SK-N-SH (cell line): Measurements from ENCODE around the gene CUL9. TPM values are rescaled to one million over a fixed set of nuclear protein-coding genes. Genes with fewer than 3 reads are reported as not detected.

Experiments used
- CTCF ChIA-PET: fragments of 300-600, 350-600 bp; formaldehyde crosslinking; extraction: SDS; loops from one replicate; lab custom pipeline; 2021; lab: Yijun Ruan, JAX
- POLR2A ChIA-PET: fragments of 350-600 bp; sonication (Branson Sonifier 250); formaldehyde crosslinking; extraction: SDS; loops from one replicate; lab custom pipeline; 2020; ENCODE audit warnings: antibody characterized with exemption, inconsistent platforms; lab: Yijun Ruan, JAX
- DNase-seq: peaks from one replicate; pipeline ENCODE4 v3.0.0; 2012
- H2AFZ ChIP-seq: fragments of 200-600 bp; sonication (generic); 2 replicates; pipeline ENCODE4 v1.8.1; 2016; ENCODE audit warnings: antibody characterized with exemption, mild to moderate bottlenecking, low read depth
- H3F3A ChIP-seq: fragments of 200-600 bp; sonication (generic); replicated peaks from 2 replicates; pipeline ENCODE3; 2016; ENCODE audit warnings: antibody characterized with exemption, mild to moderate bottlenecking; ENCODE audit not compliant: insufficient read depth
- H3K27ac ChIP-seq, 2 experiments: fragments of 200-500 bp in 1 of 2; fragments of 200-600 bp in 1 of 2; sonication (Bioruptor generic) in 1 of 2; sonication (generic), shearing (Covaris generic) in 1 of 2; 2 replicates each; pipeline versions ENCODE4 v1.5.1 to v1.6.1; 2014 to 2016; ENCODE audit warnings: low read depth in 2 of 2, inconsistent platforms in 1 of 2, low read length in 1 of 2, mild to moderate bottlenecking in 1 of 2, mixed read lengths in 1 of 2
- H3K27me3 ChIP-seq: fragments of 200-600 bp; sonication (generic), shearing (Covaris generic); 2 replicates; pipeline ENCODE4 v1.6.1; 2016; ENCODE audit warnings: mixed run types; ENCODE audit not compliant: insufficient read depth
- H3K36me3 ChIP-seq, 2 experiments: fragments of 200-500 bp in 1 of 2; fragments of 200-600 bp in 1 of 2; sonication (Bioruptor generic) in 1 of 2; sonication (generic) in 1 of 2; replicated peaks in 1 of 2; 2 replicates each; pipeline versions ENCODE3 to v1.5.1; 2014 to 2016; ENCODE audit warnings: low read length in 1 of 2, mild to moderate bottlenecking in 1 of 2; ENCODE audit not compliant: insufficient read depth in 2 of 2, control insufficient read depth in 1 of 2
- H3K4me1 ChIP-seq, 2 experiments: fragments of 200-500 bp in 1 of 2; fragments of 200-600 bp in 1 of 2; sonication (Bioruptor generic) in 1 of 2; sonication (generic), shearing (Covaris generic) in 1 of 2; 2 replicates each; pipeline versions ENCODE4 v1.5.1 to v1.6.1; 2014 to 2016; ENCODE audit warnings: low read depth in 1 of 2, low read length in 1 of 2, mixed run types in 1 of 2; ENCODE audit not compliant: insufficient read depth in 2 of 2, control insufficient read depth in 1 of 2
- H3K4me2 ChIP-seq: fragments of 200-600 bp; sonication (generic), shearing (Covaris generic); 2 replicates; pipeline ENCODE4 v1.6.1; 2017; ENCODE audit warnings: mixed run types
- H3K4me3 ChIP-seq, 2 experiments: fragments of 200-500 bp in 1 of 2; fragments of 200-600 bp in 1 of 2; sonication (Bioruptor generic) in 1 of 2; sonication (generic), shearing (Covaris generic) in 1 of 2; 2 replicates each; pipeline versions ENCODE4 v1.5.1 to v1.8.1; 2014 to 2016; ENCODE audit warnings: low read depth in 2 of 2, inconsistent platforms in 1 of 2, low read length in 1 of 2, mild to moderate bottlenecking in 1 of 2, mixed read lengths in 1 of 2, moderate library complexity in 1 of 2
- H3K79me2 ChIP-seq: fragments of 200-600 bp; sonication (generic); 2 replicates; pipeline ENCODE4 v1.8.1; 2017; ENCODE audit warnings: mild to moderate bottlenecking; ENCODE audit not compliant: insufficient read depth
- H3K9ac ChIP-seq: fragments of 200-600 bp; sonication (generic); 2 replicates; pipeline ENCODE4 v1.6.1; 2017; ENCODE audit warnings: mixed run types
- H3K9me2 ChIP-seq: fragments of 200-600 bp; sonication (generic); 2 replicates; pipeline ENCODE4 v1.6.1; 2017; ENCODE audit warnings: mixed run types
- H3K9me3 ChIP-seq: fragments of 200-600 bp; sonication (generic); 2 replicates; pipeline ENCODE4 v1.6.1; 2017; ENCODE audit warnings: mixed run types, mild to moderate bottlenecking, moderate library complexity
- H4K20me1 ChIP-seq: fragments of 200-600 bp; sonication (generic); 2 replicates; pipeline ENCODE4 v1.6.1; 2017; ENCODE audit warnings: mild to moderate bottlenecking, mixed run types; ENCODE audit not compliant: insufficient read depth
- ELF1 ChIP-seq: IDR thresholded peaks from 2 replicates; pipeline ENCODE4 v1.4.0; 2012
- EZH2phosphoT487 ChIP-seq: fragments of 200-600 bp; sonication (generic); IDR thresholded peaks from 2 replicates; pipeline ENCODE4 v1.6.1; 2017; ENCODE audit warnings: low read depth, mixed run types, mild to moderate bottlenecking, antibody characterized with exemption, moderate library complexity, borderline replicate concordance
- FOSL2 ChIP-seq: IDR thresholded peaks from 2 replicates; pipeline ENCODE4 v1.4.0; 2012; ENCODE audit warnings: low read depth, mild to moderate bottlenecking, moderate library complexity, borderline replicate concordance
- FOXM1 ChIP-seq: IDR thresholded peaks from 2 replicates; pipeline ENCODE4 v1.4.0; 2012; ENCODE audit warnings: low read depth, mild to moderate bottlenecking
- GATA2 ChIP-seq: sonication (generic); formaldehyde crosslinking; IDR thresholded peaks from 2 replicates; pipeline ENCODE4 v1.5.0; 2020; ENCODE audit warnings: mild to moderate bottlenecking, missing genetic modification reagents
- MEF2A ChIP-seq: IDR thresholded peaks from 2 replicates; pipeline ENCODE4 v1.4.0; 2012; ENCODE audit warnings: low read depth, borderline replicate concordance
- RAD21 ChIP-seq: IDR thresholded peaks from 2 replicates; pipeline ENCODE4 v1.6.1; 2012; ENCODE audit warnings: mild to moderate bottlenecking, low read length
- RCOR1 ChIP-seq: fragments of 150-350 bp; IDR thresholded peaks from 2 replicates; pipeline ENCODE4 v1.6.1; 2017; ENCODE audit warnings: antibody characterized with exemption, low read length
- TCF12 ChIP-seq: IDR thresholded peaks from 2 replicates; pipeline ENCODE4 v1.4.0; 2012
- ZBTB33 ChIP-seq: IDR thresholded peaks from 2 replicates; pipeline ENCODE4 v1.4.0; 2012; ENCODE audit warnings: low read depth, borderline replicate concordance
- WGBS: methylation state at CpG from one replicate; pipeline ENCODE4 v1.1.6; 2017; ENCODE audit warnings: low lambda C conversion rate; 5-methylcytosine and 5-hydroxymethylcytosine counted together
- polyA plus RNA-seq, 3 experiments: library from polyadenylated mRNA; depleted of rRNA; stranded (reverse); fragments of >200 nt; gene quantifications; 2 replicates each; pipeline ENCODE4 v1.2.3, GENCODE V29; 2012
- TF ChIP-seq, protein P1 (sequence below): IDR thresholded peaks from 2 replicates; pipeline ENCODE4; 2012
- TF ChIP-seq, protein P2 (sequence below): IDR thresholded peaks from 2 replicates; pipeline ENCODE4 v1.4.0; 2012; ENCODE audit warnings: low read depth

The CUL9 gene
- polyA plus RNA-seq, 1 of the 3 experiments (the other 2 are of a cell fraction): 37.7 TPM

GRCh38 chr6:43150051-43150751 is 31.8 kb upstream of the CUL9 start:
- no peak for DNase-seq
- Histone ChIP-seq H3K9me3 (no peaks in the 10 kb centered on the region), H3K79me2 (no peaks in the 10 kb centered on the region), H4K20me1 (no peaks in the 10 kb centered on the region), H3K4me3 (no peak overlapping the region), H3F3A (peaks cover 6% of the 10 kb centered on the region), H3K9ac (no peak overlapping the region), H3K27ac (peak overlapping the region in 1 of 2 experiments; percentile 34; a peak in 1 of 4 replicates), H3K36me3 (peaks cover 11 to 16% of the 10 kb centered on the region in 2 experiments), H3K4me2 (no peak overlapping the region), H3K4me1 (no peaks in the 10 kb centered on the region), H3K27me3 (no peaks in the 10 kb centered on the region), H3K9me2 (no peaks in the 10 kb centered on the region), H2AFZ (no peak overlapping the region)
- TF ChIP-seq MEF2A (no peak), FOSL2 (no peak)
- ChIA-PET CTCF (interaction anchor here (0.9 to 1.7 kb wide), 3 partner anchors 20 to 249 kb away, joined by 3 to 7 read pairs (median 4); no protein-coding TSS in a partner anchor), POLR2A (no interaction called here)
- WGBS: 75% methylated on average over 7 of the region's 7 CpGs

DNA sequence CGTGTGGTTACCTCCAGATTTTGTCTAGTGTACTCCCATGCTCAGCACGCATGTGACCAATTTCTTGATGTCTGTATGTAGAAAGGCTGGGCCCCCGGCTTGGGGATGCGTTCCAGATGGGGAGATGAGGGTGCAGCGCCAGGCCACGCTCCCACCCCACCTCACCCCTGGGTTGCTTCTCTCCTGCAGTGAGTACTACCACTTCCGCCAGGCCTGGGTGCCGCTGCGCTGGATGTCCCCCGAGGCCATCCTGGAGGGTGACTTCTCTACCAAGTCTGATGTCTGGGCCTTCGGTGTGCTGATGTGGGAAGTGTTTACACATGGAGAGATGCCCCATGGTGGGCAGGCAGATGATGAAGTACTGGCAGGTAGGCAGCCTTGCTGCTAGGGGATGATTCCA is 22.4 kb upstream of the CUL9 start:
- TF ChIP-seq RAD21: no peak
- no peak for TF ChIP-seq EZH2phosphoT487
- no peak for TF ChIP-seq ELF1
- TF ChIP-seq RCOR1: no peak
- TF ChIP-seq, protein P1, sequence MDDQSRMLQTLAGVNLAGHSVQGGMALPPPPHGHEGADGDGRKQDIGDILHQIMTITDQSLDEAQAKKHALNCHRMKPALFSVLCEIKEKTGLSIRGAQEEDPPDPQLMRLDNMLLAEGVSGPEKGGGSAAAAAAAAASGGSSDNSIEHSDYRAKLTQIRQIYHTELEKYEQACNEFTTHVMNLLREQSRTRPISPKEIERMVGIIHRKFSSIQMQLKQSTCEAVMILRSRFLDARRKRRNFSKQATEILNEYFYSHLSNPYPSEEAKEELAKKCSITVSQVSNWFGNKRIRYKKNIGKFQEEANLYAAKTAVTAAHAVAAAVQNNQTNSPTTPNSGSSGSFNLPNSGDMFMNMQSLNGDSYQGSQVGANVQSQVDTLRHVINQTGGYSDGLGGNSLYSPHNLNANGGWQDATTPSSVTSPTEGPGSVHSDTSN: no peak
- no peak for TF ChIP-seq FOXM1
- TF ChIP-seq, protein P2, sequence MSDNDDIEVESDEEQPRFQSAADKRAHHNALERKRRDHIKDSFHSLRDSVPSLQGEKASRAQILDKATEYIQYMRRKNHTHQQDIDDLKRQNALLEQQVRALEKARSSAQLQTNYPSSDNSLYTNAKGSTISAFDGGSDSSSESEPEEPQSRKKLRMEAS: no peak
- TF ChIP-seq TCF12: no peak
- no peak for TF ChIP-seq ZBTB33
- TF ChIP-seq GATA2 (CRISPR knock-in tag): no peak
- Histone ChIP-seq H3K36me3 (peaks cover 13 to 17% of the 10 kb centered on the region in 2 experiments), H3K27me3 (no peaks in the 10 kb centered on the region), H3K9me2 (no peaks in the 10 kb centered on the region), H3K4me2 (no peak overlapping the region), H3K9me3 (no peaks in the 10 kb centered on the region), H3K4me1 (peaks cover 0 to 2% of the 10 kb centered on the region in 2 experiments; a peak in 1 of 4 replicates), H3K27ac (peak overlapping the region in 1 of 2 experiments; percentile 13; a peak in 1 of 4 replicates), H3K9ac (no peak overlapping the region), H3K4me3 (no peak overlapping the region), H3K79me2 (no peaks in the 10 kb centered on the region), H4K20me1 (no peaks in the 10 kb centered on the region), H2AFZ (no peak overlapping the region), H3F3A (peaks cover 7% of the 10 kb centered on the region)
- 90% methylated on average over 8 of the region's 11 CpGs for WGBS
- ChIA-PET CTCF (interaction anchor here (1.0 to 3.0 kb wide), 3 partner anchors 11 to 34 kb away, joined by 3 to 21 read pairs (median 4); no protein-coding TSS in a partner anchor), POLR2A (no interaction called here)
- peak; percentile 42 for DNase-seq
